ENCODE data around the gene TMEFF2. TPM values are rescaled to one million over a fixed set of nuclear protein-coding genes. Genes with fewer than 3 reads are reported as not detected.

Gene TMEFF2
- total and polyA plus RNA-seq, 10 of the 15 experiments (the other 5 are each of a cell fraction or from before 2014, with no cell fraction given), result not detected

DNA sequence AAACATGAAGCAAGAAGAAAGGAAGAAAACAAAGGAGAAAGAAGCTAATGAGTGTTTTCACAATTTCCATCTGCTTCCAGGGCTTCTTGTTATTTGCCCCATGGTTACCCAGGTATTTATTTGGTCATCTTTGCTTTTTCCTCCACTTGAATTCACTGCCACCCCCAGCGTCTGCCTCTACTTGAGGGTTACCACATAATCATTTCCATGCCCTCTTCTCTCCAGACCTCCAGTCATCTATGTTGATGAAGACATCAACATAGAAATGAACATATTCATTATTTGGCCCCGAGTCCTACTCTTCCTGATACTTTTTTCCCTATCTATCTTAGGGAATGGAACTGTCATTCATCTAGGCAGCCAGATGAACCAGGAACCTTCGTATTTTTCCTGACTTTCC, 214.2 kb downstream of the TMEFF2 start:
- no peak for TF ChIP-seq FOXM1 (IDR thresholded peaks at IDR 0.05; ENCODE audit: low read depth, low read length)
- no peak for TF ChIP-seq NFXL1 (IDR thresholded peaks at IDR 0.05; ENCODE audit: borderline replicate concordance)
- TF ChIP-seq ZNF24 (IDR thresholded peaks at IDR 0.05), result no peak
- TF ChIP-seq RBBP5 (conservative IDR thresholded peaks at IDR 0.05), result no peak
- TF ChIP-seq MYB (IDR thresholded peaks at IDR 0.05; ENCODE audit: borderline replicate concordance, low read depth, low read length), result no peak
- TF ChIP-seq POLR2A (IDR thresholded peaks at IDR 0.05; ENCODE audit: low read depth, low read length), result no peak
- no peak for TF ChIP-seq RELA (IDR thresholded peaks at IDR 0.05; ENCODE audit: borderline replicate concordance, partially characterized antibody)
- TF ChIP-seq TARDBP (IDR thresholded peaks at IDR 0.05; ENCODE audit: borderline replicate concordance), result no peak
- no peak for TF ChIP-seq ZNF217 (IDR thresholded peaks at IDR 0.05)
- TF ChIP-seq BHLHE40 (IDR thresholded peaks at IDR 0.05; ENCODE audit: borderline replicate concordance in 1 of 2, low read depth in 2 of 2, low read length in 1 of 2), result no peak
- TF ChIP-seq, protein P1, sequence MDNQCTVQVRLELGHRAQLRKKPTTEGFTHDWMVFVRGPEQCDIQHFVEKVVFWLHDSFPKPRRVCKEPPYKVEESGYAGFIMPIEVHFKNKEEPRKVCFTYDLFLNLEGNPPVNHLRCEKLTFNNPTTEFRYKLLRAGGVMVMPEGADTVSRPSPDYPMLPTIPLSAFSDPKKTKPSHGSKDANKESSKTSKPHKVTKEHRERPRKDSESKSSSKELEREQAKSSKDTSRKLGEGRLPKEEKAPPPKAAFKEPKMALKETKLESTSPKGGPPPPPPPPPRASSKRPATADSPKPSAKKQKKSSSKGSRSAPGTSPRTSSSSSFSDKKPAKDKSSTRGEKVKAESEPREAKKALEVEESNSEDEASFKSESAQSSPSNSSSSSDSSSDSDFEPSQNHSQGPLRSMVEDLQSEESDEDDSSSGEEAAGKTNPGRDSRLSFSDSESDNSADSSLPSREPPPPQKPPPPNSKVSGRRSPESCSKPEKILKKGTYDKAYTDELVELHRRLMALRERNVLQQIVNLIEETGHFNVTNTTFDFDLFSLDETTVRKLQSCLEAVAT (IDR thresholded peaks at IDR 0.05), result no peak
- TF ChIP-seq NR2C1 (IDR thresholded peaks at IDR 0.05), result no peak
- no peak for TF ChIP-seq HDGF (IDR thresholded peaks at IDR 0.05)
- TF ChIP-seq SRF (IDR thresholded peaks at IDR 0.05; ENCODE audit: low read depth in 2 of 2, low read length in 2 of 2), result no peak
- TF ChIP-seq ZNF274 (IDR thresholded peaks at IDR 0.05; ENCODE audit: insufficient read depth, insufficient read length), result no peak
- no peak for FAIRE-seq
- BruUV-seq (replicated peaks), result no TSS peak
- no peak overlapping the region for H3K4me3 ChIP-seq
- H3K4me2 ChIP-seq (ENCODE audit: control insufficient read depth, insufficient read depth), result no peak overlapping the region
- no peaks in the 10 kb centered on the region for H3K9me3 ChIP-seq (replicated peaks; ENCODE audit: control insufficient read depth, insufficient read depth, low read length)
- WGBS (ENCODE audit: insufficient coverage, insufficient replicate concordance, low lambda C conversion rate, missing lambda C conversion rate), result 3% methylated on average over 3 of the region's 3 CpGs
- POLR2A ChIA-PET, result no interaction called here
- H4K20me1 ChIP-seq (ENCODE audit: control insufficient read depth, insufficient read depth), result no peaks in the 10 kb centered on the region
- no peaks in the 10 kb centered on the region; a peak in 2 of 4 replicates for H3K27me3 ChIP-seq (replicated peaks in 1 of 2; ENCODE audit: control insufficient read depth in 2 of 2, insufficient read depth in 2 of 2, low read length in 1 of 2)
- H3K27ac ChIP-seq (ENCODE audit: control insufficient read depth, insufficient read depth), result no peak overlapping the region
- H3K4me1 ChIP-seq (ENCODE audit: control insufficient read depth, insufficient read depth, low read length), result no peaks in the 10 kb centered on the region
- H2AFZ ChIP-seq (ENCODE audit: control insufficient read depth, low read depth, low read length), result no peak overlapping the region
- RAD21 ChIA-PET (ENCODE audit: unreplicated experiment), result no interaction called here
- no peak for ATAC-seq
- DNase-seq (ENCODE audit: low read depth, low spot score), result no peak
- intact Hi-C loops (cut with micrococcal nuclease; ENCODE audit: unreplicated experiment), result no loop called here
- SMC1A ChIA-PET (ENCODE audit: uncharacterized antibody, unreplicated experiment), result interaction anchor here (1.2 kb wide), 1 partner anchor 48 kb away, joined by 3 read pairs; no protein-coding TSS in a partner anchor
- CTCF ChIA-PET, result no interaction called here
- no peak overlapping the region for H3K9ac ChIP-seq (ENCODE audit: control insufficient read depth, insufficient read depth, low read length)
- in situ Hi-C loops (cut with MboI), result no loop called here
- H3K79me2 ChIP-seq (ENCODE audit: control insufficient read depth, insufficient read depth, low read length), result no peaks in the 10 kb centered on the region
- no peaks in the 10 kb centered on the region for H3K36me3 ChIP-seq (ENCODE audit: control insufficient read depth in 2 of 2, insufficient read depth in 2 of 2, low read length in 1 of 2)
